LNCaP clone FGC (cell line): ENCODE results near the gene PFKP.

Experiments used
- DNase-seq: peaks from one replicate; pipeline ENCODE4 v3.0.0-alpha.2; 2011; ENCODE audit warnings: low read depth
- H3K4me3 ChIP-seq: 2 replicates; pipeline ENCODE4 v1.5.1; 2011; ENCODE audit warnings: mild to moderate bottlenecking, low read depth, low read length, control low read depth
- TF ChIP-seq, protein P1 (sequence below): IDR thresholded peaks from 2 replicates; pipeline ENCODE4 v1.5.1; 2012; ENCODE audit warnings: mild to moderate bottlenecking; ENCODE audit not compliant: control insufficient read depth, insufficient read depth; ENCODE audit errors: extremely low read depth

PFKP gene

DNA sequence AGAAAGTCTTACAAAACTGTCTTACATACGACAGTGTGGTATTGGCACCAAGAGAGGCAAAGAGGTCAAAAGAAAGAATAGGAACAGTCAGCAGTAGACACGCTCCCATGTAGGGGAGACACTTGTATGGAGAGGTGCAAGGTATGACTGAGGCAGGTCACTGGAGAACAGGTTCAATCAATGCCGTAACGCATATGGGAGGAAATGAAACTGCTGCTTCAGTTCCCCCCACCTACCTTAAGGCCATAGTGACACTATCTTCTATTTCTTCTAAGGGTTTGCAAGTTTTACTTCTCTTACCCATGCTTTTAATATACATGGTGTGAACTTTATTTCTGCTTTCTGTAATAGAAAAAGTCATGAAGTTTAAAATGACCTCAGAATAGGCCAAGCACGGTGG lies 110.7 kb downstream of the PFKP start:
- DNase-seq: no peak
- H3K4me3 ChIP-seq: no peak overlapping the region
- TF ChIP-seq, protein P1, sequence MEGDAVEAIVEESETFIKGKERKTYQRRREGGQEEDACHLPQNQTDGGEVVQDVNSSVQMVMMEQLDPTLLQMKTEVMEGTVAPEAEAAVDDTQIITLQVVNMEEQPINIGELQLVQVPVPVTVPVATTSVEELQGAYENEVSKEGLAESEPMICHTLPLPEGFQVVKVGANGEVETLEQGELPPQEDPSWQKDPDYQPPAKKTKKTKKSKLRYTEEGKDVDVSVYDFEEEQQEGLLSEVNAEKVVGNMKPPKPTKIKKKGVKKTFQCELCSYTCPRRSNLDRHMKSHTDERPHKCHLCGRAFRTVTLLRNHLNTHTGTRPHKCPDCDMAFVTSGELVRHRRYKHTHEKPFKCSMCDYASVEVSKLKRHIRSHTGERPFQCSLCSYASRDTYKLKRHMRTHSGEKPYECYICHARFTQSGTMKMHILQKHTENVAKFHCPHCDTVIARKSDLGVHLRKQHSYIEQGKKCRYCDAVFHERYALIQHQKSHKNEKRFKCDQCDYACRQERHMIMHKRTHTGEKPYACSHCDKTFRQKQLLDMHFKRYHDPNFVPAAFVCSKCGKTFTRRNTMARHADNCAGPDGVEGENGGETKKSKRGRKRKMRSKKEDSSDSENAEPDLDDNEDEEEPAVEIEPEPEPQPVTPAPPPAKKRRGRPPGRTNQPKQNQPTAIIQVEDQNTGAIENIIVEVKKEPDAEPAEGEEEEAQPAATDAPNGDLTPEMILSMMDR: no peak

DNA sequence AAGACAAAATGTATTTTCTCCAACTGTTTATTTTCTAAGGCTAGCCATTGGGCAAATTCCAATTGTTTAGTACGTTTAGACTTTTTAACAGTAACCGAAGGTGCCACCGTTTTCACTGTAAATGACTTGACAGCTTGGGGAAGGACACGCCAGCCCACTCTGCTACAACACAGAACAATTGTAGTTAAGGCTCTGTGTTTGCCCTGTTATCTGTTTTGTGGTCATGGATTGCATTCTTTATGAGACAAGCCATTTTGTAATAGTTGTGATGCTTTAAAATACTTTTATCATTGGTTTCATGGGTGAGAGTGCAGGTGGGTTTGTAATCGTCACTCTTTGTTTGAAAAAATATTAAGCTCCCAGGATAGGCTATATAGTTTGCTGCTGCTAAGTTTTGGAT lies 111.8 kb downstream of the PFKP start:
- H3K4me3 ChIP-seq: no peak overlapping the region
- no peak for DNase-seq
- TF ChIP-seq, protein P1: no peak

DNA sequence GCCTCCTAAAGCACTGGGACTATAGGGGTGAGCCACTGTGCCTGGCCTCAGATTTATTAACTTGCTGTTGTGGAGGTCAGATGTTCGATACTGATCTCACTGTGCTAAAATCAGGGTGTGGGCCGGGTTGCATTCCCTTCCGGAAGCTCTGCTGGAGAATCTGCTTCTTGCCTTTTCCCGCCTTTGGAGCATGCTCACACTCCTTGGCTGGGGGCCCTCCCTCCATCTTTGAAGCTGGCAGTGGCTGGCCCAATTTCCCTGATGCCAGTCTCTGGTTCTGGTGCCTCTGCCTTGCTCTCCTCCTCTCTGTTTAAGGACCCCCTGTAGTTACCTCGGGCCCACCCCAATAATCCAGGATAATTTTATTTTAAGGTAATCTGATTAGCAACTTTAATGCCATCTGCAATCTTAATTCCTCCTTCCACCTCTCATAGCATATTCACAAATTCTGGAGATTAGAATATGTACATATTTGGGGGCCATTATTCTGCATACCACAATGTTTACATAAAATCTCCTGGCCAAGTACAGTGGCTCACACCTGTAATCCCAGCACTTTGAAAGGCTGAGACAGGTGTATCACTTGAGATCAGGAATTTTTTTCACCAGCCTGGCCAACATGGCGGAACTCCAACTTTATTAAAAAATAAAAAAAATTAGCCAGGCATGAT lies 113.1 kb downstream of the PFKP start:
- TF ChIP-seq, protein P1: no peak
- DNase-seq: no peak

DNA sequence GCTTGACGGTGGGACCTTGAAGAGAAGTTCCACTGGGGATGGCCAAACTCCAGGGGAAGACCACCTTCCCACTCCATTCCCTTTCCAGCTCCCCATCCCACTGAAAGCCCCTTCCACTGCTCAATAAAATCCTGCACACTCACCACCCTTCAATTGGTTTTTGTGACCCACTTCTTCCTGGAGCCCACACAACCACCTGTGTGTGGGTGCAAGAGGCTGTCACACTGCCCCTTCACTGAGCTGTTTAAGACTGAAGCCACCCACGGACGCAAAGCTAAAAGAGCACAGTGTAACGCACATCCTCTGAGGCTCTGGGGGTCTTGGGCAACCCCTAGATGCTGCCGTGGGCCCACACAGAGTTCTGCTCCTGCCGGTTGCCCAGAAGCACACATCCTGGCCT lies 118.0 kb downstream of the PFKP start:
- no peak overlapping the region for H3K4me3 ChIP-seq
- TF ChIP-seq, protein P1: no peak
- no peak for DNase-seq

More for the DNA sequence above, 113.1 kb downstream of the PFKP start:
- H3K4me3 ChIP-seq: no peak overlapping the region

DNA sequence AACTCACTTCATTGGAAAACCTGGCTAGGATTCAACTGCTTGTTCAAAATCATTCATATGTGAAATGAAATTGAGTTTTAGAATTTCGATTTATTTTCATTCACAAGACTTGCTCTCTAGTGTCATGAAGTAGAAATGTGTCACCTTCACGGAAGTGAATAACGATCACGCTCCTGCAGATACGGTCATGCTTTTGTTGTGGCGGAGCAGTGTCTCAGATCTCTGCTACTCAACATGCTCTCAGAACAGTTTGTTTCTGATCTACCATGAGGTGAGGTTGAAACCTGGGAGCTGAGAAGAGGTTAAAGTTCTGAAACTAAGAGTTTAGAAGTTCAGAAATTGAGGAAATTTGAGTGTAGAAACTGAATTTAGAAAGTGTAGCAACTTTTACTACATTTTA lies 119.0 kb downstream of the PFKP start:
- TF ChIP-seq, protein P1: no peak
- no peak for DNase-seq
- H3K4me3 ChIP-seq: no peak overlapping the region
